GM13977 (cell line): Measurements from ENCODE around the gene BSN.
"Not testable (repeated sequence)": the region's sequence is repeated elsewhere in the genome, so short reads cannot be mapped to it uniquely, and the experiment has no call there.

Experiments used
- DNase-seq: peaks from one replicate; pipeline ENCODE4 v3.0.0; 2012; ENCODE audit warnings: low spot score
- CTCF ChIP-seq: IDR thresholded peaks from 2 replicates; pipeline ENCODE4 v1.5.1; 2012; ENCODE audit warnings: mild to moderate bottlenecking, control low read depth; ENCODE audit not compliant: insufficient read depth; ENCODE audit errors: extremely low read depth, missing control alignments
- in situ Hi-C: fragments of 300-500 bp; cut with MboI; formaldehyde crosslinking; loops from one replicate; pipeline ENCODE4 v1.12.0; 2022; ENCODE audit warnings: low sequenced_read_pairs, low pct_unique_long_range_greater_than_20kb, mixed read lengths, inconsistent platforms; ENCODE audit not compliant: unreplicated experiment

The BSN gene

GRCh38 chr3:49566312-49566711 lies 12.0 kb downstream of the BSN start:
- peak; percentile 27 for TF ChIP-seq CTCF
- DNase-seq, result no peak
- in situ Hi-C loops, result no loop called here

GRCh38 chr3:49567406-49567805 lies 13.1 kb downstream of the BSN start:
- in situ Hi-C loops, result no loop called here
- no peak for DNase-seq
- TF ChIP-seq CTCF, result no peak

- no peak for TF ChIP-seq CTCF
- DNase-seq, result no peak
- in situ Hi-C loops, result no loop called here
Measured at GRCh38 chr3:49568965-49569364, 14.7 kb downstream of the BSN start.

- DNase-seq, result no peak
- in situ Hi-C loops, result no loop called here
Measured at GRCh38 chr3:49570028-49570654, 15.9 kb downstream of the BSN start.

GRCh38 chr3:49582177-49582576 lies 27.9 kb downstream of the BSN start:
- no peak for TF ChIP-seq CTCF
- DNase-seq, result no peak
- in situ Hi-C loops, result no loop called here

More at GRCh38 chr3:49570028-49570654, 15.9 kb downstream of the BSN start:
- TF ChIP-seq CTCF, result no peak

- in situ Hi-C loops, DNase-seq: not testable (repeated sequence)
Measured at GRCh38 chr3:49585261-49585755, 31.0 kb downstream of the BSN start.

- no peak for TF ChIP-seq CTCF
- DNase-seq, result no peak
- in situ Hi-C loops, result no loop called here
Measured at GRCh38 chr3:49591615-49592014, 37.3 kb downstream of the BSN start.
